SK-N-DZ (cell line): Measurements from ENCODE around the gene ZNF777.

Experiments
- DNase-seq: peaks from one replicate; pipeline ENCODE4 v3.0.0-alpha.2; 2015; ENCODE audit warnings: low spot score

The ZNF777 gene

GRCh38 chr7:149477494-149478443 lies 16.9 kb upstream of the ZNF777 start:
- no peak for DNase-seq

GRCh38 chr7:149476791-149477190 lies 15.9 kb upstream of the ZNF777 start:
- no peak for DNase-seq

- DNase-seq = no peak
These were observed 14.5 kb upstream of the ZNF777 start for GRCh38 chr7:149475121-149476045.

- DNase-seq = no peak
These were observed 13.7 kb upstream of the ZNF777 start for GRCh38 chr7:149474309-149475120.

DNA sequence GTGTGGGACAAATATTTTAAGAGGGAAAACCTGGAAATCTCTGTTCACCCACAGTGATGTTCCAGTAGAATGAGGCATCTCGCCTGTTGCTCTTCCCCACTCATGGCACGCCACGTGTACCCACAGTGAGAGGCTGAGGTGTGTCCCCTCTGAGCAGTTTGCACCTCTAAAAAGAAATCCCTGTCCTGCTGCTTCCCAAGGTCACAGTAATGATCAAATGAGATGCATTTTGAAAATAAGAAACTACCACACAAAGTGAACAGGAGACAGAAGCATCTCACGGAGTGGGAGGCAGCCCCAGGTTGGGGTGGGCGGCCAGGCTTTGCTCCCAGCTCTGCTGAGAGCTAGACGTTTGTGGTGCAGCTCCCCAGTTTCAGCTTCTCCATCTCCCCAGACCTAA lies 12.4 kb upstream of the ZNF777 start:
- DNase-seq = no peak

GRCh38 chr7:149471289-149471953 lies 10.6 kb upstream of the ZNF777 start:
- DNase-seq = no peak

- no peak for DNase-seq
These were observed 8.9 kb upstream of the ZNF777 start for GRCh38 chr7:149469806-149470205.

DNA sequence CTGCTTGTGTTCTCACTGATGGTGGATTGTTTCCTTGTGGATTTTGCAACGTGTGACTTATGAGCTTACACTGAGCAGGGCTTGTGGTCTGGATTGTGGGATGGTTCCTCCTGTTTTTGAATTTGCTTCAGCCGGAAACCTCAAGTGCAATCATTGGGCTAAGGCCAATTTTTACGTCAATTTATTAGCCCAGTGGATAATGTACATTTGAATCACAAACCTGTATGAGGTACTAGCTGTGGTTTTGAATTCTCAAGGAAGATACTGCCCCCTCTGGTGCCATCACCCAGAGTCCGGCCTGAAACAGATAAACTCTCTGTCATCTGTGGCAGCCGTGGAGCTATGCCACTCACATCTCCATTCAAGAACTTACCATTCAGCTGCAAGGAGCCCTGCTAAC lies 7.3 kb upstream of the ZNF777 start:
- no peak for DNase-seq

DNA sequence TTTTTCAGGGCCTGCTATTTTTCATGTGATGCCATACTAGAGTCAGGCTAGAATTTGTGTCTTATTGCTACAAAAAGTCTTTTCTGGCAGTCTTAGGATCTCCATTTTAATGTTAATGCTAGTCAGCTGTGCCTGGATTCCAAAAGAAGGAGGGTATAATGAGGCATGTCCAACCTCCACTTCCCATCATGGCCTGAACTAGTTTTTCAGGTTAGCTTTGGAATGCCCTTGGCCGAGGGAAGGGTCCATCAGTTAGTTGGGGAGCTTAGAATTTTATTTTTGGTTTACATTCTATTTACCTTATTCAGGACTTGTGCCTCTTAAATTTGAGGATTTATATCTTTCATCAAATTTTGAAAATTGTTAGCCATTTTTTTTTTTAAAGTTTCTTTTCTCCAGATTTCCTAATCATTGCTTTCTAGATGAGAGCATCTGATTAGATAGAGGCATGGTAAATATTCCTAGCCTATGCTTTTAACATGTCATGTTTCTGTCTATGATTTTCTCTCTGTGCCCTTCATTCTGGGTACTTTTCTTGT lies 6.5 kb upstream of the ZNF777 start:
- no peak for DNase-seq

- no peak for DNase-seq
These were observed 5.5 kb upstream of the ZNF777 start for GRCh38 chr7:149466364-149466763.

GRCh38 chr7:149463500-149464161 lies 2.8 kb upstream of the ZNF777 start:
- no peak for DNase-seq

GRCh38 chr7:149462101-149462520 lies 1.2 kb upstream of the ZNF777 start:
- no peak for DNase-seq

GRCh38 chr7:149459540-149460452 lies 1.1 kb downstream of the ZNF777 start:
- DNase-seq = no peak

GRCh38 chr7:149459201-149459539 lies 1.7 kb downstream of the ZNF777 start:
- no peak for DNase-seq

DNA sequence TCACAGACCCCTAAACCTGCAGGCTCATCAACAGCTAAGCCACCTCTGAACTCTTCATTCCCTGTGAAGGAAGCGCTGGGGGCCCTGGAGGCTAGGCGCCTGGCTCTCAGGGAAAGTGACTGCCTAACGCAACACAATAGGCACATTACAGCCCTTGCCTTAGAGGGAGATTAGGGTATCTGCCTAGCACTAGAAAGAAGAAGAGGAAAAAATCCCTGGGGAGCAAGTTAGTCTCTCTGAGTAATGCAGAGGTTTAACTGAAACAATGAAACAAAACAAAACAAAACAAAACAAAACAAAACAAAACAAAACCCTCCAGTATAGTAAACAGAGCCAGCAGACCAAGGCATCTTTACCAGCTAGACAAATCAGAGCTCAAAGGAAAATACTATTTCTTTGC lies 2.6 kb downstream of the ZNF777 start:
- DNase-seq = no peak

- DNase-seq = no peak
These were observed 3.1 kb downstream of the ZNF777 start for GRCh38 chr7:149457766-149458165.

- no peak for DNase-seq
These were observed 4.1 kb downstream of the ZNF777 start for GRCh38 chr7:149456506-149457421.
